ENCODE results near the gene MED27. TPM values are rescaled to one million over a fixed set of nuclear protein-coding genes. Genes with fewer than 3 reads are reported as not detected.

MED27 gene
- total RNA-seq, 2 donors from 2014 or later = 35.4 to 41.9 TPM

DNA sequence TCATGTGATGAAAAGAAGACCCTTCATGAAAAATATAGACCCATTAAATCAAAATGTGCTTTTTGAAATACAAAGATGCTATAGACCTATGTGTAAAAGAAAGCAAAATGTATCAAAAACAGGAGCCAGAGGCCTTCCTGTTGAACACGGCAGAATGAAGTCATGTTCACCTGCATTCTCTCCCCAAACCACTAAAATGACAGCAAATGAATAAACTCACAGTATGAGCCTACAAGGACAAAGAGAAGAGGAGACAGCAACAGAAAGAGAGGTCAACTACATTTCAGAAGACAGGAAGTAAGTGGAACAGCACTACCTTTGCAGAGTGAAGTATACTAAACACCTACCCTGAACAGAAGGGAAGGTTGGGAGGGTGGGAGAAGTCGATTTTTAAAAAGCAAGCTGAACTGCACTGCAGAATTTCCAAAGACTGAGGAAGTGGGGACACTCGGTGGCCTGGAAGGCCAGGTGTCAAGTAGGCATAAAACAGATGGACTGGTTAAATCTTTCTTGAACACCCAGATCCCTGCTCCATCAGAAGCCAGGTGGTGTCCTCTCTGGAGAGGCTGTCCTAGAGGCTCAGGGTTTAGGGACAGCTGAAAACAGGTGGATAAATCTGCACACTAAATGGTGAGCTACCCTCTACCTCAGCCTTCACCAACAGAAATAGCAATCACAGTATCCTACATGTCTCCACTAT lies 48.9 kb downstream of the MED27 start:
- peak overlapping the region; percentile 7 to 48 for H3K27ac Mint-ChIP-seq
- H3K27me3 Mint-ChIP-seq = no peaks in the 10 kb centered on the region

DNA sequence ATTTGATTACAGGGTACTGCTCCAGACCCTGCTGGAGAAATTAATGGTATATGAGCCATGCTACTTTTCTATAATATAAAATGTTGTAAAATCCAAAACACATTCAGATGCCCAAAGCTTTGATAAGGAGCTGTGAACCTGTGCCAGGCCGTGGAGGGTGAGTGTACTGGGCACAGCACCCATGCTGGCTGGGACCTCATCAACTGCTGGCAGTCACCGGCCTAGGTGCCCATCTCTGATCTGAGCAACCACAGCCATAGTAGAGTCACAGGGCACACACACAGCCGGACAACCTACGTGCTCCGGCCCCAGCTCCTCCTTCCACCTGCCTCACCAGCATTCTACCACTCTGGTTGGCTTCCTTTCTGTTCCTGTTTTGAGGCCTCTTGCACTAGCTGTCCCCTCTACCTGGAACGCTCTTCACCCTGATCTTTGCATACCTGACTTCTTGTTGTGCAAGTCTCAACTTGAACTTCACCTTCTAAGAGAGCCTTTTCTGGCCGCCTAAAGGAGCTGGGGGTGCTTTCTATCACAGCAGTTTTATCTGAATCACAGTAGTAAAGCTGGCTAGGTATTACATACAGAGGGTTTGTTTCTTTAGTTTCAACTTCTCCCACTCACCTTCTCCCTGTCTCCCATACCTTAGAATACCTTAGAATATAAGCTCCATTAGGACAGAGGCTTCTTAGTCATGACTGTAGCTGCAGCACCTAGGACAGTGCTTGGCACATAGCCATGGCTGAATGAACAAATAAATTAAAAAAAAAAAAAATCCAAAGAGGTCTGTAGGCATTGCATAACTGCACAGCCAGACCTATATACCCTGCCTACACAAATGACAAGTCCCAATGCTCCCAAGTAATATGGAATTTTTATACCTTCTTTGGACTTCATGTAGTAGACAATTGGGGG lies 51.7 kb downstream of the MED27 start:
- Mint-ChIP-seq H3K27ac (no peak overlapping the region), H3K4me1 (ENCODE audit: low read depth in 2 of 2) (peaks cover 41 to 44% of the 10 kb centered on the region in 2 donors), H3K4me3 (no peak overlapping the region)

More for the DNA sequence above, 48.9 kb downstream of the MED27 start:
- H3K4me1 Mint-ChIP-seq (ENCODE audit: low read depth in 2 of 2) = peaks cover 55 to 56% of the 10 kb centered on the region in 2 donors
- H3K36me3 Mint-ChIP-seq = no peaks in the 10 kb centered on the region
- DNase-seq (ENCODE audit: low spot score) (no peak), ATAC-seq (no peak)
- peak overlapping the region; percentile 2 for H3K4me3 Mint-ChIP-seq
- H3K9me3 Mint-ChIP-seq = no peaks in the 10 kb centered on the region

DNA sequence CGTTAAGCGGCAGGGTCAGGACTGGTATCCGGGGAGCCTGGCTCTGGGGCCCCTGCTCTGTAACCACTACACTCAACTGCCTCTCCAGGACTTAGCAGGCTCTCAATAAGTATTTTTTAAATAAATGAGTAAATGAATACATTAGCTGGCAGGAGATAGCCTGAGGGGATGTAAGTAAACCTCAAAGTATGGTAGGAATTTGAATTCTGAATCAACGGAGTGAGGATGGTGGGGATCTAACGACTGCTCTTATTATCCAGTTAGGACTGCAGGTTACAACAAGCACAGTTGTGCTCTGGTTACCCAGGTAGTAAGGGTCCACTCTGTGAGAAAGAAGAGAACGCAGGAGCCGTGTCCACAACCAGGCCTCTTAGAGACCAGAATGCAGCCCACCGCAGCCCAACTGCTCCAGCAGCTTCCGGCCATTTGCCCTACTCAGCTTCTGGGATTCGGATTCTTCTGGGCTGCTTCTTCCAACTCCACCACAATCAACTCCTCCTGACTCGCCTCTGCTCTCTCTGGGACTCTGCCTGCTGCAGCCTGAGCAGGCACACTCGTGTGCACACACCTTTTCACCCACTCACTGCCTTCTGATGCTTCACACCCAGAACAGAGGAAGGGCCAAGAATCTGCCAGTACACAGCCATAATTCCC lies 52.6 kb downstream of the MED27 start:
- Mint-ChIP-seq H3K9me3 (no peaks in the 10 kb centered on the region), H3K4me1 (ENCODE audit: low read depth in 2 of 2) (peaks cover 32 to 36% of the 10 kb centered on the region in 2 donors), H3K27me3 (no peaks in the 10 kb centered on the region), H3K36me3 (no peaks in the 10 kb centered on the region), H3K27ac (no peak overlapping the region), H3K4me3 (no peak overlapping the region)
- DNase-seq (ENCODE audit: low spot score) (no peak), ATAC-seq (no peak)

More for the DNA sequence above, 51.7 kb downstream of the MED27 start:
- ATAC-seq (no peak), DNase-seq (ENCODE audit: low spot score) (no peak)
- Mint-ChIP-seq H3K36me3 (no peaks in the 10 kb centered on the region), H3K27me3 (no peaks in the 10 kb centered on the region), H3K9me3 (no peaks in the 10 kb centered on the region)

DNA sequence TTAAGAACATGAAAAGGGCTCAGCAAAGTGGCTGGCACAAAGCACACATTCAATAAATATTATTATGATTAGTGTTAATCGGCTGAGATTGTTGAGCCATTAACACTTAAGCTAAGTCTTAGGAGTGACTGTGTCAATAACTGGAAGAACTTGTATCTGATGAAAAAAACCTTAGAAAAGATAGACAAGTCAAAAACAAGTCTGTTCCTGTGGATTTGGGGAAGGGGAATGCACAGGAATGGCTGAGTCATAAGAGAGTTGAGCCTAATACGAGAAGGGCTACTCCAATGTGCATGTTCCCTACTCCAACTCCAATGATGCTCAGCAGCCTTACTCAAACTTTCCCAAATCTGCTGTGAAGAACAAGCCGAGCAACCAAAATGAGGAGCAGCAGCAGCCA lies 53.9 kb downstream of the MED27 start:
- Mint-ChIP-seq H3K36me3 (no peaks in the 10 kb centered on the region), H3K4me1 (ENCODE audit: low read depth in 2 of 2) (peaks cover 27 to 39% of the 10 kb centered on the region in 2 donors), H3K27ac (no peak overlapping the region), H3K9me3 (no peaks in the 10 kb centered on the region), H3K4me3 (no peak overlapping the region), H3K27me3 (no peaks in the 10 kb centered on the region)
- no peak for DNase-seq (ENCODE audit: low spot score)
- no peak for ATAC-seq

DNA sequence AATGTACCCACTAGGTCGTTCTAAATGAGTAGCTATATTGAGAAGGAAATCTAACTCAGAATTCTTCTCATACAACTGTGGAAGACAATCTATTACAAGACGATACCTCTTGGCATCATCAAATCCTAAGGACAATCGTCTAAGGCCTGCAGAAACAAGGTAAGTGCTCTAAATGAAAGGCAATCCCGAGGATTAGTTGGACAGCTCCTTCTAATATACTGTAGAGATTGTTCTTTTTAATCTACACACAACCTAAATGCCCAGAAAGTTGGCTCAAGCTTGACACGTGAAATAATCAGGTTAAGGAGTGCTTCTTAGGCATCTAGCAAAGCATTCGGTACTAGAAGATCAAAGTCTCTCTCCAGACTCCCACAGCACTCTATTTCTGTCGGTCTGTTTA lies 55.1 kb downstream of the MED27 start:
- Mint-ChIP-seq H3K9me3 (no peaks in the 10 kb centered on the region), H3K27me3 (no peaks in the 10 kb centered on the region), H3K4me1 (ENCODE audit: low read depth in 2 of 2) (peaks cover 18 to 34% of the 10 kb centered on the region in 2 donors), H3K27ac (no peak overlapping the region), H3K36me3 (no peaks in the 10 kb centered on the region), H3K4me3 (no peak overlapping the region)
- DNase-seq (ENCODE audit: low spot score) (no peak), ATAC-seq (no peak)

DNA sequence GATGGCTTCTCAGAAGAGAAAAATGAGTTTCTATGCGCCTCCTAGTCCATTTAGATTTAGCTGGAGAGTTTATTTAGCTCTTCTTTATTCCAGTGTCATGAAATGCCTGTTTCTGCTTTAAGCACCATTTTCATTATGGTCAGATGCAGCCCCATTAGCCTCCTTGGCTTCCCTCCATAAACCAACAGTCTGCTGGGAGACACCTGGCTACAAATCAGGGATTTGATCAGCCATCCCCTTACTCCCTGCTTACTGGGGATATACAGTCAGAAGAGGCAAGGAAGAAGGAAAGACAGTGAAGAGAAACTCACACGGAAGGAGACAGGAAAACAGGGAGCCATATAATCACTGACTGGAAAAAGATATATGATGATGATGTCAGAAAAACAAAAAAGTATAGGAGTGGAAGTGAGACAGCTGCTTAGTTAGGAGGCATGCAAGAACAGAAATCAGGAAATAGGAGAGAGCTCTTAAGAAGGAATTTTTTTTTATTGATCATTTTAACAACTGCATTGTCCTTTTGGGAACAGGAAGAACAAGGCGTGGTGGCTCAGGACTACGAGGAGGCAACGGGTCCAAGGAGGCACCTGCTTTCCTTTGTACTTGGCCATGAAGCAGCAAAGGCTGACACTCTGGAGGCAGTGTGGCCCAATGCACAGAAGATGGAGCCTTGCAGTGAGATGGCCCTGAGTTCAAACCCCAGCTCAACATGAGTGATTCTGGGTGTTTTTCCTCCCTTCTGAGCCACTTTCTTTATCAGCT lies 56.1 kb downstream of the MED27 start:
- no peak for DNase-seq (ENCODE audit: low spot score)

DNA sequence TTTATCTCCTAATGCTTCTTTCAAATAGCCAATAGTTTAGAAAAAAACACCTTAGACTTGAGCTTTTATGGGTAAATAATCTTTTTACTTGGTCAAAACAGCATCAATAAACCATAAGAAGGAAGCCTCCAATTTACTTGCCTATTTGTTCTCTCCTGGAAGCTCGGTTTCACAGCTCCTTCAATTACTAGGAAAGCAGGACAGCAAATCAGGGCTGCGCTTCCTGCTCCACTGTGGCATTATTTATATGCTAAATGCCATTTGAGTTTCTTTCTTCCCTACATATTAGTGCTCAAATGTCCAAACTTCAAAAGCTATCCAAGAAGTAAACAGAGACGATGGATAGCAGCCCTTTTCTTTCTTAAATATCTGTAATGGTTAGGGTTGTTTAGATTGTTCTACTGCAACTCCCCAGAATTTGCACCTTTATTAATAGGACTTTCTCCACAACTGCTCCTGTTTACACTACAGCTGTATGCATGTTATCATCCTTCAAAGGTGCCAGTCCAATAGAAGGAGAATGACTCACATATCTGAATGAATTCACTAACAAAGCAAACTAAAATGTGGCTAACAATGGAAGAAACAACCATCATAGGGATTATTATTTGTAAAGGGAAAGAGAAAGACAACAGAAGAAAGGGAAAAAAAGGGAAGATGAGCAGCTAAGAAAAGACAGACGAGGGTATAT lies 58.7 kb downstream of the MED27 start:
- Mint-ChIP-seq H3K4me3 (no peak overlapping the region), H3K4me1 (ENCODE audit: low read depth in 2 of 2) (peaks cover 7 to 24% of the 10 kb centered on the region in 2 donors), H3K36me3 (no peaks in the 10 kb centered on the region), H3K9me3 (no peaks in the 10 kb centered on the region), H3K27ac (no peak overlapping the region), H3K27me3 (no peaks in the 10 kb centered on the region)
- ATAC-seq (no peak), DNase-seq (ENCODE audit: low spot score) (no peak)

More for the DNA sequence above, 56.1 kb downstream of the MED27 start:
- Mint-ChIP-seq H3K27ac (no peak overlapping the region), H3K9me3 (no peaks in the 10 kb centered on the region), H3K4me1 (ENCODE audit: low read depth in 2 of 2) (peaks cover 8 to 28% of the 10 kb centered on the region in 2 donors), H3K36me3 (no peaks in the 10 kb centered on the region), H3K27me3 (no peaks in the 10 kb centered on the region), H3K4me3 (no peak overlapping the region)
- ATAC-seq = no peak

DNA sequence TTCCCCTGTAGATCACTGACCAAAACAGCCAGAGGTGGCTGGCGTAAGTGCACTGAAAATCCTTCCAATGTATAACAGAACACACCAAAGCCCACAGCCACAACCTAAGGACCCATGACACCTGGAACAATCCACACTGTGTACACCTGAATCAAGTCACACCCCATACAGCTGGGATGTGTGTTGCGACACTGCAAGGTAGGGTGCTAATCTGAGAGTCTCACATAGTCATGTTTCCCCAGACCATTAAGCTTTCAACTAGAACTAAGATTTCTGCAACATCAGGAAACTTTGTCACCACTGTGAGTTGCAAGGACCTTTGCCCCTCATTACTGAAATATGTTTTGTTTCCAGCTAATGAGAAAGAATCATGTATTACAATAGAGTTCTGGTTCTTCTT lies 59.4 kb downstream of the MED27 start:
- peaks cover 7 to 21% of the 10 kb centered on the region in 2 donors for H3K4me1 Mint-ChIP-seq (ENCODE audit: low read depth in 2 of 2)

DNA sequence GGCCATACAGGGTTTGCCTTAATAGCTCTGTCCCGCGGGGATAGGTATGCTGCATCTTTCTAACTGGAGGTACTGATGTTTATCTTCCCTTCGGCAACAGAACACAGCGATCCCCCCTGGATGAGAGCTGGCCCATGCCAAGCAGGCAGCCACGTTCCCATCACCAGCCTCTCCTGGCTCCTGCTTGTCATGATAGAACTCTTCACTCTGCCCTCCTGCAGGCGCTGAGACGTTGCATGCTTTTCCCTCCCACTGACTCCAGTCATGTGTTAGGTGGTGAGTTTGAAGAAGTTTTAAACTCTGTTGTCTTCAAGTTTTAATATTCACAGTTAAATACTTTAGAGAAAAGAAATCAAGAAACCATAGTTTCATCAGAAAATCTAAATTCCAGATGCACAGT lies 60.0 kb downstream of the MED27 start:
- Mint-ChIP-seq H3K36me3 (no peaks in the 10 kb centered on the region), H3K27ac (no peak overlapping the region), H3K4me3 (no peak overlapping the region), H3K4me1 (ENCODE audit: low read depth in 2 of 2) (peaks cover 7 to 20% of the 10 kb centered on the region in 2 donors), H3K9me3 (no peaks in the 10 kb centered on the region), H3K27me3 (no peaks in the 10 kb centered on the region)
- DNase-seq (ENCODE audit: low spot score) (no peak), ATAC-seq (no peak)

More for the DNA sequence above, 59.4 kb downstream of the MED27 start:
- Mint-ChIP-seq H3K9me3 (no peaks in the 10 kb centered on the region), H3K4me3 (no peak overlapping the region), H3K27me3 (no peaks in the 10 kb centered on the region), H3K27ac (no peak overlapping the region), H3K36me3 (no peaks in the 10 kb centered on the region)
- no peak for DNase-seq (ENCODE audit: low spot score)
- peak in 1 of 2 donors; percentile 46 for ATAC-seq

DNA sequence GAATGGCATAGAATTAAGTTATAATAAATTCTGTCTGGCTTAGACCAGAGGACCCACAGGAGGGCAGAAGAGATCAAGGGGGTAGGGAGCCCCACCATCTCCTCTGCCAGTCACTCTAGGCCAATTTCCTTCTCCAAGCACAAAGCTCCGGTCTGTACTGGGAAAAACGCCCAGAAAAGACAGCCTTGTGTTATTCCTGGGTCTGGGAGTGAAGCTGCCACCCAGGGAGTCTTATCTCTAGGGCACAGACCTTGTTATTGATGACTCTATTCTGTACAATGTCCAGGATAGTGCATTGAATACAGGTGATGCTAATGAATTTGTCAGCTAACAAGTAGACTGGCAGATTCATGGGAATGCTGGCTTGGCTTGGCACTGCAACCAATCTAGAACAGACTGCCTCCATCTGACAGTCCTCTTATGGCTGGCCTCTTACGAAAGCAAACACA lies 60.7 kb downstream of the MED27 start:
- Mint-ChIP-seq H3K27me3 (no peaks in the 10 kb centered on the region), H3K4me1 (ENCODE audit: low read depth in 2 of 2) (peaks cover 7 to 19% of the 10 kb centered on the region in 2 donors), H3K36me3 (no peaks in the 10 kb centered on the region), H3K4me3 (no peak overlapping the region), H3K9me3 (no peaks in the 10 kb centered on the region), H3K27ac (no peak overlapping the region)
- DNase-seq (ENCODE audit: low spot score) (no peak), ATAC-seq (no peak)

DNA sequence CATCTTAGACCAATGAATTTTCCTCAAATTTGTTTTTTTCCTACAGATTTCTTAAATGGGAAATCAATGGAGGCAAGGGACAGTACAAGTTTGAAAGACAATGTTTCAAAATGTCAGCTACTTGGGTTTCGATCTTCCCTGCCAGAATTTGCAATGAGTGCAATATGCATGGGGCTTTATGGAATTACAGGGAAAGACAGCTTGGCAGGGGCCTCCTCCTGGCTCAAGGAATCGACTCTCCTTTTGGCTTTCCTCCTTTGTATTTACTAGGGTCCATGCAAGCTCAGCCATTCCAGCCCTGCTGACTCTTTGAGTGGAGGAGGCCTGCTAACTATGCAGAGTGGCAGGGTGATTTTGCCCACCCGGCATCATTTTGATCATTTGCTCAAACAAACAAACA lies 63.2 kb downstream of the MED27 start:
- H3K9me3 Mint-ChIP-seq = no peaks in the 10 kb centered on the region
- H3K27ac Mint-ChIP-seq = no peak overlapping the region
- DNase-seq (ENCODE audit: low spot score) (no peak), ATAC-seq (no peak)
- peaks cover 9% of the 10 kb centered on the region for H3K36me3 Mint-ChIP-seq
- H3K4me1 Mint-ChIP-seq (ENCODE audit: low read depth in 2 of 2) = peaks cover 7 to 12% of the 10 kb centered on the region in 2 donors
- H3K27me3 Mint-ChIP-seq = no peaks in the 10 kb centered on the region
- no peak overlapping the region for H3K4me3 Mint-ChIP-seq

DNA sequence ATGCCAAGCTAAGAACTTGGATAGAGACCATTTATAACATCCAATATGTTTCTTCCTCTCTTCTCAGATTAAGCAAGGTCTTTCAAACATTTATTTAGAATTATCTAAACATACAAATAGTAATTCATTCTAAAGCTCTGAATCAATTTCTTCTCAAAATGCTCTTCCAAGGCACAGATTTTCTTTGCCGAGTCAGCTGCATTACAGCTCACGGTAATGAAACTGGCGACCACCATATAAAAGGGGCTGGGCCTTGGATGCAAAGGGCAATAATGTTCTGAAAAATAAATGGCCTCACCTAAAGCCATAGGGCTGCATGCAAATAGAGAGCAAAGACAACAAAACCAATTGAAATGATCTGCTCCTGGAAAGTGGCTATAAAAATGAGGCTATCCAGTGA lies 63.8 kb downstream of the MED27 start:
- H3K27ac Mint-ChIP-seq = no peak overlapping the region
- H3K9me3 Mint-ChIP-seq = no peaks in the 10 kb centered on the region
- ATAC-seq = no peak
- H3K27me3 Mint-ChIP-seq = no peaks in the 10 kb centered on the region
- peaks cover 1 to 6% of the 10 kb centered on the region in 2 donors for H3K4me1 Mint-ChIP-seq (ENCODE audit: low read depth in 2 of 2)
- peaks cover 9% of the 10 kb centered on the region for H3K36me3 Mint-ChIP-seq
- no peak for DNase-seq (ENCODE audit: low spot score)
- H3K4me3 Mint-ChIP-seq = no peak overlapping the region

Measured in natural killer cell treated with Interleukin-12 subunit alpha and Interleukin-12 subunit beta and Interleukin-15 and Interleukin-18, amount 100 ng/mL, for 72 hours (primary cell).